Measurements from ENCODE around the gene EEF1G. TPM values are rescaled to one million over a fixed set of nuclear protein-coding genes. Genes with fewer than 3 reads are reported as not detected.

EEF1G gene
- total and polyA plus RNA-seq, 2 of the 13 experiments (the other 11 are each of a cell fraction or from before 2014, with no cell fraction given) = 1,787 to 2,144 TPM

GRCh38 chr11:62621567-62622470 is 48.1 kb upstream of the EEF1G start, which contains the start of gene B3GAT3 (continued):
- peak; percentile 78 for TF ChIP-seq CEBPB (IDR thresholded peaks at IDR 0.05; ENCODE audit: borderline replicate concordance, low read depth, low read length)
- TF ChIP-seq ZNF460 (CRISPR knock-in tag; IDR thresholded peaks at IDR 0.05; ENCODE audit: borderline replicate concordance) = no peak
- TF ChIP-seq CBX2 (IDR thresholded peaks at IDR 0.05; ENCODE audit: low read depth, low read length) = no peak
- no peak for TF ChIP-seq CBX2 (CRISPR knock-in tag; IDR thresholded peaks at IDR 0.05; ENCODE audit: low read depth)
- TF ChIP-seq NR2F6 (IDR thresholded peaks at IDR 0.05) = no peak
- TF ChIP-seq NR2F6 (CRISPR knock-in tag; IDR thresholded peaks at IDR 0.05) = 0 out of 2 replicates have a peak, but pooled peaks have one; percentile 29
- TF ChIP-seq HMGA1 (CRISPR knock-in tag; conservative IDR thresholded peaks at IDR 0.05) = no peak
- no peak for TF ChIP-seq MIER3 (CRISPR knock-in tag; IDR thresholded peaks at IDR 0.05; ENCODE audit: borderline replicate concordance)
- TF ChIP-seq ZSCAN9 (CRISPR knock-in tag; IDR thresholded peaks at IDR 0.05; ENCODE audit: borderline replicate concordance) = no peak; the same call in 1 of the 2 replicates
- TF ChIP-seq PLRG1 (conservative IDR thresholded peaks at IDR 0.05) = no peak
- TF ChIP-seq ZNF136 (CRISPR knock-in tag; IDR thresholded peaks at IDR 0.05; ENCODE audit: low read depth) = peak; percentile 95; the same call in 1 of the 2 replicates
- TF ChIP-seq, protein P1, sequence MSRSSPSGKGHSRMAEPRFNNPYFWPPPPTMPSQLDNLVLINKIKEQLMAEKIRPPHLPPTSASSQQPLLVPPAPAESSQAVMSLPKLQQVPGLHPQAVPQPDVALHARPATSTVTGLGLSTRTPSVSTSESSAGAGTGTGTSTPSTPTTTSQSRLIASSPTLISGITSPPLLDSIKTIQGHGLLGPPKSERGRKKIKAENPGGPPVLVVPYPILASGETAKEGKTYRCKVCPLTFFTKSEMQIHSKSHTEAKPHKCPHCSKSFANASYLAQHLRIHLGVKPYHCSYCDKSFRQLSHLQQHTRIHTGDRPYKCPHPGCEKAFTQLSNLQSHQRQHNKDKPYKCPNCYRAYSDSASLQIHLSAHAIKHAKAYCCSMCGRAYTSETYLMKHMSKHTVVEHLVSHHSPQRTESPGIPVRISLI (CRISPR knock-in tag; IDR thresholded peaks at IDR 0.05; ENCODE audit: borderline replicate concordance) = no peak
- peak; percentile 77; the same call in 1 of the 2 replicates for TF ChIP-seq KDM3A (CRISPR knock-in tag; IDR thresholded peaks at IDR 0.05; ENCODE audit: low read depth)
- TF ChIP-seq SOX5 (CRISPR knock-in tag; IDR thresholded peaks at IDR 0.05; ENCODE audit: borderline replicate concordance) = peak; percentile 57; the same call in 1 of the 2 replicates
- peak; percentile 57; the same call in 1 of the 2 replicates for TF ChIP-seq CEBPG (CRISPR knock-in tag; IDR thresholded peaks at IDR 0.05)
- TF ChIP-seq MAFK (conservative IDR thresholded peaks at IDR 0.05 in 1 of 2, IDR thresholded peaks at IDR 0.05 in 1 of 2; ENCODE audit: low read length in 2 of 2) = no peak
- peak; percentile 79 for TF ChIP-seq ZNF816 (CRISPR knock-in tag; IDR thresholded peaks at IDR 0.05; ENCODE audit: borderline replicate concordance)
- TF ChIP-seq, protein P2, sequence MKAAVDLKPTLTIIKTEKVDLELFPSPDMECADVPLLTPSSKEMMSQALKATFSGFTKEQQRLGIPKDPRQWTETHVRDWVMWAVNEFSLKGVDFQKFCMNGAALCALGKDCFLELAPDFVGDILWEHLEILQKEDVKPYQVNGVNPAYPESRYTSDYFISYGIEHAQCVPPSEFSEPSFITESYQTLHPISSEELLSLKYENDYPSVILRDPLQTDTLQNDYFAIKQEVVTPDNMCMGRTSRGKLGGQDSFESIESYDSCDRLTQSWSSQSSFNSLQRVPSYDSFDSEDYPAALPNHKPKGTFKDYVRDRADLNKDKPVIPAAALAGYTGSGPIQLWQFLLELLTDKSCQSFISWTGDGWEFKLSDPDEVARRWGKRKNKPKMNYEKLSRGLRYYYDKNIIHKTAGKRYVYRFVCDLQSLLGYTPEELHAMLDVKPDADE (CRISPR knock-in tag; IDR thresholded peaks at IDR 0.05) = no peak
- no peak for TF ChIP-seq EZH2 (conservative IDR thresholded peaks at IDR 0.05; ENCODE audit: low read depth, low read length)
- 0 out of 2 replicates have a peak, but pooled peaks have one; percentile 68 for TF ChIP-seq ZNF704 (CRISPR knock-in tag; IDR thresholded peaks at IDR 0.05; ENCODE audit: borderline replicate concordance)
- peak; percentile 79; the same call in 1 of the 2 replicates for TF ChIP-seq RFXAP (CRISPR knock-in tag; IDR thresholded peaks at IDR 0.05; ENCODE audit: borderline replicate concordance)
- TF ChIP-seq DR1 (CRISPR knock-in tag; IDR thresholded peaks at IDR 0.05) = peak; percentile 67; the same call in 1 of the 2 replicates
- 0 out of 2 replicates have a peak, but pooled peaks have one; percentile 82 for TF ChIP-seq POLR2AphosphoS2 (IDR thresholded peaks at IDR 0.05; ENCODE audit: low read depth, low read length)
- no peak for TF ChIP-seq ZFP62 (CRISPR knock-in tag; IDR thresholded peaks at IDR 0.05)
- TF ChIP-seq, protein P3, sequence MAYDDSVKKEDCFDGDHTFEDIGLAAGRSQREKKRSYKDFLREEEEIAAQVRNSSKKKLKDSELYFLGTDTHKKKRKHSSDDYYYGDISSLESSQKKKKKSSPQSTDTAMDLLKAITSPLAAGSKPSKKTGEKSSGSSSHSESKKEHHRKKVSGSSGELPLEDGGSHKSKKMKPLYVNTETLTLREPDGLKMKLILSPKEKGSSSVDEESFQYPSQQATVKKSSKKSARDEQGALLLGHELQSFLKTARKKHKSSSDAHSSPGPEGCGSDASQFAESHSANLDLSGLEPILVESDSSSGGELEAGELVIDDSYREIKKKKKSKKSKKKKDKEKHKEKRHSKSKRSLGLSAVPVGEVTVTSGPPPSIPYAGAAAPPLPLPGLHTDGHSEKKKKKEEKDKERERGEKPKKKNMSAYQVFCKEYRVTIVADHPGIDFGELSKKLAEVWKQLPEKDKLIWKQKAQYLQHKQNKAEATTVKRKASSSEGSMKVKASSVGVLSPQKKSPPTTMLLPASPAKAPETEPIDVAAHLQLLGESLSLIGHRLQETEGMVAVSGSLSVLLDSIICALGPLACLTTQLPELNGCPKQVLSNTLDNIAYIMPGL (CRISPR knock-in tag; IDR thresholded peaks at IDR 0.05; ENCODE audit: borderline replicate concordance in 1 of 2, low read depth in 1 of 2) = peak in 1 of 2 experiments; percentile 86; a peak in 2 of 4 replicates
- peak; percentile 50; the same call in 1 of the 2 replicates for TF ChIP-seq ZNF652 (CRISPR knock-in tag; IDR thresholded peaks at IDR 0.05; ENCODE audit: borderline replicate concordance, low read depth)

Data from HepG2 (cell line).